Cerebellar cortex (tissue), 1 donor: ENCODE measurements around the gene ABLIM1.

Experiments used
- DNase-seq: peaks from one replicate; pipeline ENCODE4 v3.0.0-alpha.2; 2015; ENCODE audit warnings: low spot score

The ABLIM1 gene

GRCh38 chr10:114545819-114546218, 112.3 kb downstream of the ABLIM1 start:
- no peak for DNase-seq

- peak; percentile 94 for DNase-seq
Measured at GRCh38 chr10:114545071-114545470, 113.0 kb downstream of the ABLIM1 start.

- DNase-seq = no peak
Measured at GRCh38 chr10:114544045-114544659, 113.9 kb downstream of the ABLIM1 start.

- DNase-seq = no peak
Measured at GRCh38 chr10:114543456-114543855, 114.6 kb downstream of the ABLIM1 start.

- DNase-seq = no peak
Measured at GRCh38 chr10:114542373-114542772, 115.7 kb downstream of the ABLIM1 start.

GRCh38 chr10:114541797-114542160, 116.3 kb downstream of the ABLIM1 start:
- DNase-seq = no peak

- no peak for DNase-seq
Measured at GRCh38 chr10:114541081-114541796, 116.8 kb downstream of the ABLIM1 start.

GRCh38 chr10:114540236-114540635, 117.8 kb downstream of the ABLIM1 start:
- DNase-seq = no peak

- DNase-seq = no peak
Measured at GRCh38 chr10:114539623-114540022, 118.5 kb downstream of the ABLIM1 start.

- peak; percentile 90 for DNase-seq
Measured at GRCh38 chr10:114538181-114538906, 119.7 kb downstream of the ABLIM1 start.

- DNase-seq = no peak
Measured at GRCh38 chr10:114537736-114538135, 120.3 kb downstream of the ABLIM1 start.

- no peak for DNase-seq
Measured at GRCh38 chr10:114534571-114534981, 123.5 kb downstream of the ABLIM1 start.

- peak; percentile 98 for DNase-seq
Measured at GRCh38 chr10:114532226-114532625, 125.8 kb downstream of the ABLIM1 start.

- DNase-seq = peak; percentile 94
Measured at GRCh38 chr10:114526504-114527238, 131.4 kb downstream of the ABLIM1 start.

GRCh38 chr10:114526126-114526503, 132.0 kb downstream of the ABLIM1 start:
- no peak for DNase-seq

GRCh38 chr10:114525368-114525949, 132.6 kb downstream of the ABLIM1 start:
- DNase-seq = no peak

GRCh38 chr10:114523876-114524275, 134.2 kb downstream of the ABLIM1 start:
- peak; percentile 49 for DNase-seq

- DNase-seq = no peak
Measured at GRCh38 chr10:114521255-114521654, 136.8 kb downstream of the ABLIM1 start.

- DNase-seq = no peak
Measured at GRCh38 chr10:114520453-114520852, 137.6 kb downstream of the ABLIM1 start.

- DNase-seq = no peak
Measured at GRCh38 chr10:114519756-114520293, 138.2 kb downstream of the ABLIM1 start.

GRCh38 chr10:114519306-114519669, 138.8 kb downstream of the ABLIM1 start:
- peak; percentile 57 for DNase-seq
